Measurements from ENCODE around the gene ARHGEF2. TPM values are rescaled to one million over a fixed set of nuclear protein-coding genes. Genes with fewer than 3 reads are reported as not detected.

ARHGEF2 gene
- polyA plus RNA-seq, 1 of the 3 experiments (the other 2 are of a cell fraction): 50.8 TPM

GRCh38 chr1:155993595-155993994 lies 15.2 kb upstream of the ARHGEF2 start:
- Histone ChIP-seq H3K79me2 (ENCODE audit: insufficient read depth) (no peaks in the 10 kb centered on the region), H3K4me1 (ENCODE audit: control insufficient read depth in 1 of 2, insufficient read depth in 2 of 2, low read depth in 1 of 2, low read length in 1 of 2) (no peaks in the 10 kb centered on the region; a peak in 1 of 4 replicates), H2AFZ (ENCODE audit: low read depth) (no peak overlapping the region), H4K20me1 (ENCODE audit: insufficient read depth) (no peaks in the 10 kb centered on the region), H3F3A (replicated peaks; ENCODE audit: insufficient read depth) (no peaks in the 10 kb centered on the region), H3K9me2 (no peaks in the 10 kb centered on the region), H3K9ac (no peak overlapping the region), H3K27ac (ENCODE audit: low read depth in 2 of 2, low read length in 1 of 2) (no peak overlapping the region), H3K4me2 (no peak overlapping the region), H3K36me3 (replicated peaks in 1 of 2; ENCODE audit: control insufficient read depth in 1 of 2, insufficient read depth in 2 of 2, low read length in 1 of 2) (no peaks in the 10 kb centered on the region), H3K9me3 (no peaks in the 10 kb centered on the region), H3K27me3 (ENCODE audit: insufficient read depth) (no peaks in the 10 kb centered on the region), H3K4me3 (ENCODE audit: low read depth in 2 of 2, low read length in 1 of 2) (no peak overlapping the region)
- CTCF ChIA-PET: interaction anchor here (0.8 to 1.8 kb wide), 2 partner anchors 12 to 56 kb away, joined by 3 to 6 read pairs; no protein-coding TSS in a partner anchor
- WGBS (ENCODE audit: low lambda C conversion rate): 85% methylated on average over 3 of the region's 3 CpGs
- no peak for TF ChIP-seq NFIC (IDR thresholded peaks at IDR 0.05; ENCODE audit: borderline replicate concordance)
- no peak for TF ChIP-seq TEAD4 (IDR thresholded peaks at IDR 0.05; ENCODE audit: borderline replicate concordance, insufficient read depth)
- no peak for TF ChIP-seq GABPA (IDR thresholded peaks at IDR 0.05; ENCODE audit: low read depth)
- TF ChIP-seq FOSL2 (IDR thresholded peaks at IDR 0.05; ENCODE audit: borderline replicate concordance, low read depth): no peak
- no peak for TF ChIP-seq YY1 (IDR thresholded peaks at IDR 0.05; ENCODE audit: low read depth)
- POLR2A ChIA-PET: no interaction called here
- no peak for DNase-seq

- no peaks in the 10 kb centered on the region for H3K27me3 ChIP-seq (ENCODE audit: insufficient read depth)
- POLR2A ChIA-PET: interaction anchor here (1.0 kb wide), 1 partner anchor 79 kb away, joined by 3 read pairs; no protein-coding TSS in a partner anchor
- TF ChIP-seq USF1 (IDR thresholded peaks at IDR 0.05; ENCODE audit: borderline replicate concordance, low read depth) (no peak), TCF12 (IDR thresholded peaks at IDR 0.05) (no peak), RFX5 (IDR thresholded peaks at IDR 0.05; ENCODE audit: low read length) (no peak), TAF1 (IDR thresholded peaks at IDR 0.05; ENCODE audit: borderline replicate concordance, low read depth, low read length) (no peak)
These were observed 11.8 kb upstream of the ARHGEF2 start for GRCh38 chr1:155990005-155990739.

More at GRCh38 chr1:155990005-155990739, 11.8 kb upstream of the ARHGEF2 start:
- WGBS (ENCODE audit: low lambda C conversion rate): 84% methylated on average over 6 of the region's 6 CpGs
- no peak overlapping the region for H3K9ac ChIP-seq
- no peak overlapping the region for H3K4me3 ChIP-seq (ENCODE audit: low read depth in 2 of 2, low read length in 1 of 2)
- CTCF ChIA-PET: interaction anchor here (0.5 to 4.4 kb wide), 45 partner anchors 8 to 740 kb away, joined by 3 to 83 read pairs (median 4); partner anchors contain the start of genes ARHGEF2, GON4L and KHDC4
- H3K9me3 ChIP-seq: no peaks in the 10 kb centered on the region
- no peaks in the 10 kb centered on the region for H3F3A ChIP-seq (replicated peaks; ENCODE audit: insufficient read depth)
- DNase-seq: no peak
- no peak overlapping the region for H2AFZ ChIP-seq (ENCODE audit: low read depth)
- no peaks in the 10 kb centered on the region; a peak in 1 of 4 replicates for H3K4me1 ChIP-seq (ENCODE audit: control insufficient read depth in 1 of 2, insufficient read depth in 2 of 2, low read depth in 1 of 2, low read length in 1 of 2)
- H3K27ac ChIP-seq (ENCODE audit: low read depth in 2 of 2, low read length in 1 of 2): no peak overlapping the region
- H3K4me2 ChIP-seq: no peak overlapping the region
- no peaks in the 10 kb centered on the region for H3K36me3 ChIP-seq (replicated peaks in 1 of 2; ENCODE audit: control insufficient read depth in 1 of 2, insufficient read depth in 2 of 2, low read length in 1 of 2)
- H3K9me2 ChIP-seq: no peaks in the 10 kb centered on the region
- H4K20me1 ChIP-seq (ENCODE audit: insufficient read depth): no peaks in the 10 kb centered on the region
- H3K79me2 ChIP-seq (ENCODE audit: insufficient read depth): no peaks in the 10 kb centered on the region

Data from SK-N-SH (cell line).